GM18517 (cell line): Measurements from ENCODE around the gene AP1M2.
A peak's percentile ranks its signal among the peaks of the same experiment; 100 is the strongest.
"Not testable (repeated sequence)": the region's sequence is repeated elsewhere in the genome, so short reads cannot be mapped to it uniquely, and the experiment has no call there.

Experiments
- ATAC-seq: cut with Tn5 transposase; IDR thresholded peaks from one replicate; pipeline ENCODE4 v1.9.1; 2021; ENCODE audit warnings: mild to moderate bottlenecking, moderate library complexity; ENCODE audit not compliant: unreplicated experiment

Gene AP1M2

GRCh38 chr19:10602330-10603083, 15.4 kb upstream of the AP1M2 start:
- ATAC-seq = peak; percentile 42

GRCh38 chr19:10601999-10602329, 14.9 kb upstream of the AP1M2 start:
- ATAC-seq = no peak

- ATAC-seq = no peak
These were observed 13.0 kb upstream of the AP1M2 start for GRCh38 chr19:10600149-10600548.

- ATAC-seq = peak; percentile 62
These were observed 6.9 kb upstream of the AP1M2 start for GRCh38 chr19:10593820-10594637.

- no peak for ATAC-seq
These were observed 6.0 kb upstream of the AP1M2 start for GRCh38 chr19:10593148-10593547.

GRCh38 chr19:10587839-10588150, 683 bp upstream of the AP1M2 start:
- no peak for ATAC-seq

GRCh38 chr19:10586396-10586795, 716 bp downstream of the AP1M2 start:
- no peak for ATAC-seq

DNA sequence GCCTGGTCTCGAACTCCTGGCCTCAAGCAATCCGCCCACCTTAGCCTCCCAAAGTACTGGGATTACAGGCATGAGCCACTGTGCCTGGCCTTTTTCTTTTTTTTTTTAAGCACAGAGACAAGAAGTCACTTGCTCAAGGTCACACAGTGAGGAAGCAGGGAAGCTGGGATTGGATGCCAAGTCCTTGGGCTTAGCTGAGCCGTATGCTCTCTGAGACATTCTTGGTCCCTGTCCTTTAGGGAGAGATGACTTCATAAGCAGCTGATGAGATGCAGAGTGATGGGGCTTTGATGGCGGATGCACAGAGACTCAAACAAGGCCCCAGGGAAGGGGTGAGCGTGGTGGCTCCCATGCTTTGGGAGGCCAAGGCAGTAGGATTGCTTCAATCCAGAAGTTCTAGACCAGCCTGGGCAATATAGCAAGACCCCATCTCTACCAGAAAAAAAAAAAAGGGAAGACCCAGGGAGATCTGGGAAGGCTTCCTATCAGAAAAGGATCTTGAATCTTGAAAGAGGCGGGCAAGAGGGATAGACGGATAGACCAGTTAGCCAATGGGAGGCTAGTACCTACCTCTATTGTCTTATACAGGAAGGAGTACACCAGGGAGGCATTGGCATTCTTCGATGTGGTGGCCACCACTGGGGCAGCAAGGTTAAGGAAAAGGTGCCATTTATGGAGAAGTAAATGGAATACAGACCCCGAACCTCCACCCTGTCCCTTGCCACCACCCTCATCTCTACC, 3.9 kb downstream of the AP1M2 start:
- ATAC-seq = no peak

GRCh38 chr19:10582091-10582490, 5.0 kb downstream of the AP1M2 start:
- no peak for ATAC-seq

GRCh38 chr19:10580979-10581631, 6.0 kb downstream of the AP1M2 start:
- ATAC-seq = no peak

GRCh38 chr19:10577951-10578350, 9.2 kb downstream of the AP1M2 start:
- no peak for ATAC-seq

- ATAC-seq = no peak
These were observed 11.9 kb downstream of the AP1M2 start for GRCh38 chr19:10575011-10575716.

DNA sequence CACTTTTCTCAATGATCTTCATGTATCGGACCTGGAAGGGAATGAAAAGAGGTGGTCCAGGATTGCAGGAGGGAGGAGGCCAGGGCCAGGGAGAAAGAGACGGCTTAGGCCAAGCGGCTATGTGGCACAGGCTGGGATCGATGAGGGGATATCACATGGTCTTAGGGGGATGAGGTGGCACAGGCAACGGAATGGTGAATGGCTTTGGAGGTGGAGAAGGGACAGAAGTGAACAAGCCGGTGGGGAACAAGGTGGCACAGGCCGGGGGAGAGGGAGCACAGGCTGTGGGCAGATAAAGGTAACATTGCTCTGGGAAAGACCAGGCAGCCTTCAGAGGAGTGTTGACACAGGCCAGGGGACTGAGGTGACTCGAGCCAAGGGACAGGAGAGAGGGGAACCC, 12.7 kb downstream of the AP1M2 start:
- ATAC-seq = no peak

- ATAC-seq = not testable (repeated sequence)
These were observed 13.3 kb downstream of the AP1M2 start for GRCh38 chr19:10573793-10574192.

DNA sequence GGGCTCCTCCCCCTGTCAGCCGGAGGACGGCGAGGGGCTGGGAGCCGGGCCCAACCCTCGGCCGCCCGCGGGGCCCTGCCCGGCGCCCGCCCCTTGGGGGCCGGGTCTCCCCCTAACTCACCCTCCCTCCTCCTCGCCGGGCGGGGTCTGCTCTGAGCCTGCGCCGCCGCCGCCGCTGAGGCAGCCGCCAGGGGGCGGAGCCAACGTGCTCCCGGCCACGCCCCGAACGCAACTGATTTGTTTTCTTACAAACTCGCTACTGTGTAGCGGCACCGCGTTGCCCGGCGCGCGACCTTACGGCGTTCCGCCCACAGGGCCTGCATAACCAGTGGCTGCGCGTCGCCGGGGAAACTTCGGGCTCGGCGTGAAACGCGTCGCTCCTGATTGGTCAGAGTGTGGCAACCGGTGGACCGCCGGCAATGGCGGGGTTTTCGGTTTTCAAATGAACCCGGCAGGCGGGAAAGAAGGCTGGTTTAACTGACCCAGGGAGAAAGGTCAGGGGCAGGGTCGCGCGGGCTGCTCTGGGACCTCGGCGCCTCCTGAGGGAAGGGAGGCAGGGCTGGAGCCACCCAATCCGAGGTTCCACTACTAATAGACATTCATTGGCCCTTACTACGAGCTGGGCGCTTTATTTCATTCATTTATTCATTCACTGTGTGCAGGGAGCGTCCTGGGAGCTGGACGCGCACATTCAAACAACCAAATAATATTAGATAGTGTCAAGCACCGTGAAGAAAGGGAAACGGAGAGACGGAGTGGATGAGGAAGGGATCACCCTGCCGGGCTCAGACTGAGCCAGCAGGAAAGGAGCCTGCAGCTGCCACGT, 18.1 kb downstream of the AP1M2 start, which contains the start of gene CDKN2D:
Gene CDKN2D, minus strand, starts transcription at position 154 of the 826 bp plus-strand sequence. CDS start 326 bp downstream, outside the sequence.
- peak; percentile 66 for ATAC-seq

GRCh38 chr19:10568062-10568825, 18.9 kb downstream of the AP1M2 start:
- ATAC-seq = no peak

GRCh38 chr19:10567656-10568055, 19.5 kb downstream of the AP1M2 start:
- ATAC-seq = no peak

- peak; percentile 24 for ATAC-seq
These were observed 20.3 kb downstream of the AP1M2 start for GRCh38 chr19:10566658-10567410.

DNA sequence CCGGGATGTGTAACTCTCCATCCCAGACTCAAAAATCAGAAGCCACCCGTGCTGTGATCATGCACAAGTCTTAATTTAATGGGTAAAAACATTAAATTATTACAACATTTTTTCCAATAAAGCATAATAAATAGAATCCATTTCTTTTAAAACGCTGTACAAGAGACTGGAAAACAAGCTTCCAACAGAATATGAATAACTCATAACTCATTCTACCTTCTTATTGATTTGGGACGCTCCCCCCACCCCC, 20.8 kb downstream of the AP1M2 start:
- ATAC-seq = no peak
